ENCODE data around the gene RSPRY1. TPM values are rescaled to one million over a fixed set of nuclear protein-coding genes. Genes with fewer than 3 reads are reported as not detected.

RSPRY1 gene
- total and polyA plus RNA-seq, 2 of the 4 experiments (the other 2 are of a cell fraction) = 25.2 to 62.2 TPM

GRCh38 chr16:57167538-57167937 is 18.6 kb upstream of the RSPRY1 start:
- no peaks in the 10 kb centered on the region for H3K9me1 ChIP-seq (ENCODE audit: insufficient read depth, low read length)
- peaks cover 4 to 5% of the 10 kb centered on the region in 2 experiments; a peak in 1 of 4 replicates for H3K79me1 ChIP-seq (ENCODE audit: low read depth in 1 of 2, low read length in 2 of 2)
- whole genome bisulfite sequencing, 2 experiments (ENCODE audit: extremely low coverage in 2 of 2, insufficient read length in 1 of 2) = no CpG with 5 or more reads among the region's 3 CpGs
- no peak overlapping the region for H4K8ac ChIP-seq (ENCODE audit: low read depth in 2 of 2, low read length in 2 of 2)
- no peak overlapping the region for H3K14ac ChIP-seq (replicated peaks; ENCODE audit: low read depth, low read length)
- H3K9me3 ChIP-seq (ENCODE audit: control insufficient read depth, insufficient read depth, low read length) = no peaks in the 10 kb centered on the region
- no peak for ATAC-seq (ENCODE audit: low read depth)
- H2BK120ac ChIP-seq (ENCODE audit: low read depth, low read length) = no peak overlapping the region
- H3K27ac ChIP-seq (ENCODE audit: insufficient read depth, low read length) = no peak overlapping the region
- no peak overlapping the region for H2BK15ac ChIP-seq (ENCODE audit: low read depth, low read length)
- peaks cover 45% of the 10 kb centered on the region for H3K36me3 ChIP-seq (ENCODE audit: control insufficient read depth, insufficient read depth, low read length)
- no peak overlapping the region for H2AK9ac ChIP-seq (replicated peaks; ENCODE audit: low read depth, low read length, poor library complexity)
- no peak overlapping the region for H2BK20ac ChIP-seq (ENCODE audit: low read depth, low read length)
- no peaks in the 10 kb centered on the region for H3K27me3 ChIP-seq (ENCODE audit: control insufficient read depth, insufficient read depth, low read length)
- BruUV-seq (replicated peaks) = no TSS peak
- ChIA-PET POLR2A (ENCODE audit: unreplicated experiment) (interaction anchor here (1.0 kb wide), 1 partner anchor 14 kb away, joined by 3 read pairs; no protein-coding TSS in a partner anchor), CTCF (no interaction called here)
- intact Hi-C loops (cut with micrococcal nuclease) = loop anchor here (5.0 kb wide), 2 partner anchors 300 to 375 kb away; partner anchors contain the start of gene SLC12A3
- H3K56ac ChIP-seq (ENCODE audit: extremely low read depth, insufficient read depth, low read length) = no peak overlapping the region
- no peak overlapping the region for H2AK5ac ChIP-seq (ENCODE audit: low read depth, low read length)
- no peak overlapping the region for H2AFZ ChIP-seq (replicated peaks; ENCODE audit: low read length, poor library complexity)
- no peaks in the 10 kb centered on the region for H3K4me1 ChIP-seq (ENCODE audit: control insufficient read depth, insufficient read depth, low read length)
- dilution Hi-C loops (cut with HindIII; ENCODE audit: low sequenced_read_pairs, unreplicated experiment) = no loop called here
- no peak overlapping the region for H2BK5ac ChIP-seq (ENCODE audit: low read depth, low read length, poor library complexity, severe bottlenecking)
- no peak overlapping the region for H4K5ac ChIP-seq (ENCODE audit: low read depth, low read length)
- DNase-seq = no peak
- no peak overlapping the region for H3K4me2 ChIP-seq (ENCODE audit: low read depth, low read length)
- H4K20me1 ChIP-seq (ENCODE audit: insufficient read depth, low read length) = peaks cover 3% of the 10 kb centered on the region; the same call in 1 of the 2 replicates
- no peak overlapping the region for H3K18ac ChIP-seq (ENCODE audit: low read depth, low read length)
- no peak overlapping the region for H3K9ac ChIP-seq (ENCODE audit: low read depth, low read length)
- no peak overlapping the region for H3K4me3 ChIP-seq (ENCODE audit: insufficient read depth, low read depth, low read length)
- TF ChIP-seq SMC3 (IDR thresholded peaks at IDR 0.05; ENCODE audit: low read depth, low read length) (no peak), MXI1 (IDR thresholded peaks at IDR 0.05; ENCODE audit: borderline replicate concordance, low read depth, low read length) (no peak), MAFK (IDR thresholded peaks at IDR 0.05; ENCODE audit: low read depth, low read length) (no peak), BHLHE40 (IDR thresholded peaks at IDR 0.05; ENCODE audit: low read depth, low read length) (no peak), USF2 (IDR thresholded peaks at IDR 0.05; ENCODE audit: low read depth, low read length) (no peak), ELK1 (IDR thresholded peaks at IDR 0.05; ENCODE audit: borderline replicate concordance, low read depth, low read length) (no peak)
- no peak overlapping the region for H4K91ac ChIP-seq (ENCODE audit: insufficient read depth, low read depth, low read length)
- H3K23ac ChIP-seq (ENCODE audit: low read depth, low read length) = no peak overlapping the region
- no peak overlapping the region for H3K4ac ChIP-seq (ENCODE audit: low read depth, low read length)
- in situ Hi-C loops (cut with MboI; ENCODE audit: low sequenced_read_pairs) = loop anchor here (5.0 kb wide), 1 partner anchor 80 kb away; no protein-coding TSS in a partner anchor
